ENCODE data around the gene MAP2K4. TPM values are rescaled to one million over a fixed set of nuclear protein-coding genes. Genes with fewer than 3 reads are reported as not detected.

Gene MAP2K4
- total RNA-seq, 1 experiment from 2014 or later = 22.9 TPM

GRCh38 chr17:12037970-12038369 lies 17.3 kb downstream of the MAP2K4 start:
- no peak for DNase-seq (ENCODE audit: low read depth)

DNA sequence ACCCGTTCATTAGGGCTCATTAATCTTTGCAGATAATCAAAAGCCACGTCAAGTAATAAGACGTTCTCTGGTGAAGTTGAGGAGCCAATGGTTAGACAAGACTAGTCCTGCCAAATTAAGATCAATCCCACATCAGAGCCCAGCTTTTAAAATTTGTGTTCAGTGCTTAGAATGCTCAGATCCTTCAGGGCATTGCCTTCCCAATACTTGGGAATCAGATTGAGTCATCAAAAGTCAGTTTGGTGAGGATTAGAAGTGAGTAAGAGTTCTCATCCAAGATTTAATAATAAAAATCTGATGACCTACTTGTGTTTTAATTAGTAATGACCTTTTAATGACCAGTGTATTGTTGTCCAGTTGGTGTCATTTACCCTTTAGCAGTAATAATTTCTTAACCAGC lies 19.8 kb downstream of the MAP2K4 start:
- DNase-seq (ENCODE audit: low read depth) = no peak

DNA sequence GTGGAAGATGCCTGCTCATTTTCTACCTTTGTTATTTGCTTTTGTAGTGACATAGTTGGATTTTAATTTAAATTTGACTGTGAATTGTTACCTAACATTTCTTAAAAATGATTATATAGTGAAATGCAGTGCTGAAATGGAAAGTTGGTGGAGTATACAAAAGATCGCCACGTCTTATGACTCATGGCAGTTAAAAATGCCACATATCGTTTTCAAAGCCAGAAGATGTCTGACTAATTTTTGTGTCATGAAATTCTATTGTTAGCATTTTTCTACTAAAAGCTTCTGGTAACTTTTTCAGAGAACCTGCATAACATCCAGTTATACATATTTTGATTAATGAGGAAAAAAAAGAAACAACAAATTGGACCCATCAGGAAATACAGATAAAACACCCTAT lies 20.6 kb downstream of the MAP2K4 start:
- peak; percentile 78 for DNase-seq (ENCODE audit: low read depth)

DNA sequence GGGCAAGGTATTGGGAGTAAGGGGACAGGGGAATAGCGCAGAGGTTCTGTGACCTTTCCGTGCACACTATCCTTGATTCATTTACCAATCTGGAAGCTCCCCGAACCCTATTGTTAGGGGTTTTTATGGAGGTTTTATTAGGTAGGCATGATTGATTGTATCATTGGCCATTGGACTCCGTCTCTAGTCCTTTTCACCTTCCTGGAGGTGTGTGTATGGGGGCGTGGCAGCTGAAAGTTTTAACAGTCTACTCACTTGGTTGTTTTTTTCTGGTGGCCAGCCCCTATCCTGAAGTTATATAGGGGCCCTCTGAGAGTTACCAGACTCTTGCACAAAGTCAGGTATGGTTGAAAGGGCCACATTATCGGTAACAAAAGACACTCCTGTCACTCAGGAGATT lies 23.0 kb downstream of the MAP2K4 start:
- DNase-seq (ENCODE audit: low read depth) = no peak

GRCh38 chr17:12046786-12047185 lies 26.1 kb downstream of the MAP2K4 start:
- DNase-seq (ENCODE audit: low read depth) = no peak

GRCh38 chr17:12047681-12048376 lies 27.2 kb downstream of the MAP2K4 start:
- peak; percentile 51 for DNase-seq (ENCODE audit: low read depth)

GRCh38 chr17:12048843-12049473 lies 28.3 kb downstream of the MAP2K4 start:
- no peak for DNase-seq (ENCODE audit: low read depth)

DNA sequence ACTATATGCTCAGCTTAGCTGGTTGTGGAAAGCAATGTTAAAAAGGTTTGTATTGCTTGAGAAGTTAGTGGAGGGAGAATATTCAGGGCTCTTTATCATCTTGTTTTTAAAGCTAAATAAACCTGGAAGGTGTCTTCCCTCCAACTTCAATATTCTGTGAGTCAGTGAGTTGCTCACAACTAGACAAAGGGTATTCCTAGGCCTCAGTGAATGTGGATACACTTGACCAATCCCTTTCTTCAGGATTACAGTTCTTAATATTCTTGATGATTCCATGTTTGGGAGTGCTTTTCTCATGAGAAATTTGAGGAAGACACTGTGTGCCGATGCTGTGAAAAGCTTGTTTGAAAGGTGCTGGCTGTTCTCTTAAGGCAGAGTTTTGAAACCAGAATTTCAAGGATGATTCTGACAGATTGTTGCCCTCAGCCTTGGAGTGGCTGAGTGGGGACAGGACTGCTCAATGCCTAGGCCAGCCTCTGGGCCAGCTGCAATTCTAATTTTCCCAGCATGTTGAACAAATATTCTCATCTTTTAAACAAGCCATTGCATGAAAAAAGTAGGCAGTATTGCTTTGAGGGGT lies 30.1 kb downstream of the MAP2K4 start:
- no peak for DNase-seq (ENCODE audit: low read depth)

DNA sequence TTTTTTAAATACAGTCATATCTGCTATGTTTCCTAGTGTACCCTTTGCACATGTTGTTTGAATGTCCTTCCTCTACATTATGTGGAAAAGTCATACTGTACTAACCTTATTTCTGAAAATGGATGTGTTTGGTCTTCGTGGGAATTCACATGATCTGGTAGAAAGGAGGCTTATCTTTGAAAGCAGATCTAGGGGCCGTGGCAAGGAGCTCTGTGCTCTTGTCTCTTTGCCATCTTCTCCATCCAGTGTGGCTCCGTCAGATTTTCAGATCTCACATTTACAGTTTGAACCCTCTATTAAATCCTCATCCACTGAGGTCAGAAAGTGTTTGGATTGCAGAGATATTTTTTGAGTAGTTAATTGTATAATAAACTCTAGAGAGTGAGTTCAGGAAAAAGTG lies 32.9 kb downstream of the MAP2K4 start:
- no peak for DNase-seq (ENCODE audit: low read depth)

DNA sequence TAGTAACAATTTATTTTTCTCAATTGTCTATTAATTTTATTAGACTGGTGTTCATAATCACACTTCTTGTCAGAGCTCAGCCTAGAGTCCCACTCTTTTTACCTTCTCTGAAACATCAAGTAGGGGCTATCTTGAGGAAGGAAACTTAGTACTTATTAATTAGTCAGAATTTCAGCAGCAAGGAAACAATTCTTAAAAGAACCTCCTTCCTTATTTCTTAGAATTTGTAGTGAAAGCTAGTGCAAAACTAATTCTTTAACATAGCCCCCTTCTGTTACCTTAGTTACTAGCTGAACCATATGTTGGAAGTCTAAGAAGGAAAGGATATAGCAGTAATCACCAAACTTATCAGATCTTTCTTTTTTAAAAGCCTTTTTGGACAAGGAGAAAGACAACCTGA lies 35.2 kb downstream of the MAP2K4 start:
- DNase-seq (ENCODE audit: low read depth) = no peak

DNA sequence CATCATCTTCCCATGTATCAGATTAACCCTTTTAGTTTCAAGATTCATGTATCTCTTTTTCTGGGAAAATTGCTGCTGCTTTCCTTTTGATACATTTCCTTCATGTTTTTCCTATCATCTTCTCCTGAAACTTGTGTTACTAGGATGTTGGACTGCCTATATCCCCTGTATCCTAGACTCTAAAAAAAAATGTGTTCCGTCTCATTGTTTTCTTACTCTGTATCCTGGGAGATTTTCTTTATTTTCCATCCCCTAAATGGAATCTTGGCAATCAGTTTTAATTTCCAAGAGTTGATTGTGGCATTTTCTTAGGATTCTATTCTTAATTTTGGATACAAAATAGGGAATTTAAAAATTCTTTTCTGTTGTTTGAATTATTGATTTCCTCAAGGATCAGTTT lies 36.8 kb downstream of the MAP2K4 start:
- no peak for DNase-seq (ENCODE audit: low read depth)

GRCh38 chr17:12058535-12058934 lies 37.9 kb downstream of the MAP2K4 start:
- no peak for DNase-seq (ENCODE audit: low read depth)

DNA sequence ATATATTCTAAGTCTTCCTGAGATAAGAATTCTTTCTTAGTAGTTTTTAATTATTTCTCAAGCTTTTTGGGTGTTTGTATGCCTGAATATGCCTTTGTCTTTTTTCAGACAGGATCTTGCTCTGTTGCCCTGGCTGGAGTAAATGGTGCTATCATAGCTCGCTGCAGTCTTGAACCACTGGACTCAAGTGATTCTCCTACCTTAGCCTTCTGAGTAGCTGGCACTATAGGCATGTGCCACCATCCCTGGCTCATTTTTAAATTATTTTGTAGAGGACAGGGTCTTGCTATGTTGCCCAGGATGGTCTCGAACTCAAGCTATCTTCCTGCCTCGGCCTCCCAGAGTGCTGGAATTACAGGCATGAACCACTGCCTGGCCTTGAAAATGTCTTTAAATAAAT lies 41.6 kb downstream of the MAP2K4 start:
- no peak for DNase-seq (ENCODE audit: low read depth)

DNA sequence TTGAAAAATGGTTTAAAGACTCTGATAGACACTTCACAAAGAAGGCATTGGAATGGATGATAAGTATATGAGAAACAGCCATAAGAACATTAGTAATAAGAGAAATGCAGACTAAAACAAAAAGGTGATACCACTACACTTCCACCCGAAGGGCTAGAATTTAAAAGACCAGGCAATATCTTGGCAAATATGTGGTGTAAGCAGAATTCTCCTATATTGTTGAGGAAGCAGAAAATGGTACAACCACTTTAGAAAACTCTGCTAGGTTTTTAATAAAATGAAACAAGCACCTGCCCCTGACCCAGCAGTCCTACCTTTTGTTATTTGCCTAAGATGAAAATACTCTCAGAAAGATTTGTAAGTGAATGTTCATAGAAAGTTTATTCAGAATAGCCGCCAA lies 43.7 kb downstream of the MAP2K4 start:
- no peak for DNase-seq (ENCODE audit: low read depth)

DNA sequence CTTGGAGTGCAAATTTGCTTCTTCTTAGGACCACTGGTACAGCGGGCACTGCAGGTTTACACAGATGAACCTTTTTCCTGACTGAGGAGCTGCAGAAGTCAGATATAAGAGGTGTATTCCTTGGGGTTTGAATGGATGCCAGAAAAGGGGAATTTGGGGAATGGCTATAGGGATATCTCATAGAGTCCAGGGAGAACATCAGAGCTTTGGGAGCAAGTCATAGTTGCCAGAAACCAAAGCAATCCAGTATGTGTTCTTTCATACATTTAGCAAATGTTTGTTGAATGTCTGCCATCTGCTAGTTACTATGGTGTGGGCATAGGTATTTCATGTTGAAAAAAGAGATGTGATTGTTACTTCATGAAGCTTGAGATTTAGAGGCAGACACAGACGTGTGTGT lies 46.8 kb downstream of the MAP2K4 start:
- no peak for DNase-seq (ENCODE audit: low read depth)

DNA sequence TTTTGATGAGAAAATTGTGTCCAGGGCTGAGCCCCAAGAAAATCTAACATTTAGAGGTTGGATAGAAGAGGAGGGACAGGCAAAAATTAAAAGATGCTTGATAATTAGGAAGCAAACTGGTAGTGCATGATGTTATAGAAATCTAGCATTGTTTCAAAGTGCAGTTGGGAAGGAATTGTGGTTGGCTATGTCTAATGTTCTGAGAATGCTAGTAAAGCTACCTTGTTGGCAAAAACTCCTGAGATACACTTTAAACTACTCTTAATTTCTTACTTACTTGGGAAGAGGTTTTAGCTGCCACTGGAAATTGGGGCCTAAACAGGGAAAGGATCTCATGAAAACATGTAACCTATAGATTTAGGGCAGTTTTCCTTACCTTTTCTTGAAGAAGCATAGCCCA lies 48.3 kb downstream of the MAP2K4 start:
- DNase-seq (ENCODE audit: low read depth) = no peak

DNA sequence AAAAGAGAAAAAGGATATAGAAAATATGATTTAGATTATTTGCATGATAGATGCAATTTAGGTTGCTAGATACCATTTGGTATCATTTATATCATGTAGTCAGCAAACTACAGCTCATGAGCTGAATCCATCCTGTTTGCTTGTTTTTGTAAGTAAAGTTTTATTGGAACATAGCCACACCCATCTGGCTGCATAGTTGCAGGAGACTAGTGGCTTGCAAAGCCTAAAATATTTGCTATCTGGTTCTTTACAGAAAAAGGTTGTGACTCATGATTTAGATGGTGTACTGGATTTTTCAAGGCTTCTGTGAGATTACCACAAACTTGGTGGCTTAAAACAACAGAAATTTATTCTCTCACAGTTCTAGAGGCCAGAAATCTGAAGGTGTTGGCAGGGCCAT lies 49.9 kb downstream of the MAP2K4 start:
- peak; percentile 57 for DNase-seq (ENCODE audit: low read depth)

- no peak for DNase-seq (ENCODE audit: low read depth)
Measured at GRCh38 chr17:12074346-12074745, 53.7 kb downstream of the MAP2K4 start.

- no peak for DNase-seq (ENCODE audit: low read depth)
Measured at GRCh38 chr17:12077773-12078172, 57.1 kb downstream of the MAP2K4 start.

DNA sequence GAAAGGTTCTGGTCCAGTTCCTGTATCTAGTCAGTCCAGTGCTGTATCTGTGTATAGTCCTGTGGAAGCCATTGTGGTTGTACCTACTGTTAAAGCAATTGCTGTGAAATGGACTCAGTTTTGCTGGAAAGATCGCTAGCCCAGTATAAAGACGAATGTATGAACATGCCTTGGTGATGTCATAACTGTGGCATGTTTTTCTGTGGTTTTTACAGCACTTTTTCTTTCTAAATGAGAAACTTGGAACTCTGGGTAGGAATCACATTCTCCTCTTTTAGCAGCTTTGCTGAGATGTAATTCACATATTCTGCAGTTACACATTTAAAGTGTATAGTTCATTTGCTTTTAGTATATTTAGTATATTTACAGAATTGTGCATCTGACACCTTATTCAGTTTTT lies 58.1 kb downstream of the MAP2K4 start:
- DNase-seq (ENCODE audit: low read depth) = peak; percentile 53

DNA sequence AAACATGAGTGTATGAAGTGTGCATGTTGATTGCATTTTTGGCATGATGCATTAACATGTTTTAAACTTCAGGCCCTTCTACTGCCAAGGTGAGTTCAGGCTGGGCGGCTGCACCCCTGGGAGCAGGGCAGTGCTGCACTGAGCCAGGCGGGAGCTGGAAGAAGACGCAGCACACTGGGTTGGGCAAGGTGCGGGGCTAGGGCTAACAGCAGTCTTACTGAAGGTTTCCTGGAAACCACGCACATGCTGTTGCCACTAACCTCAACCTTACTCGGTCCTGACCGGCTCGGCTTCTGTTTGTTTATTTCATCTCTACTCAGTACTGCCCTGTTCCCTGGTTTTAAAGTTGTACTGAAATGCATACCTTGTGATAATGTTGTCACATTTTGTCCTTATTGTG lies 61.0 kb downstream of the MAP2K4 start:
- DNase-seq (ENCODE audit: low read depth) = no peak

- no peak for DNase-seq (ENCODE audit: low read depth)
Measured at GRCh38 chr17:12085076-12085949, 64.6 kb downstream of the MAP2K4 start.
